ENCODE results near the gene PEX7. TPM values are rescaled to one million over a fixed set of nuclear protein-coding genes. Genes with fewer than 3 reads are reported as not detected.

The PEX7 gene
- total and polyA plus RNA-seq, 2 of the 8 experiments (the other 6 are each of a cell fraction or from before 2014, with no cell fraction given), result 6.4 to 11.0 TPM

- 87% methylated on average over 4 of the region's 4 CpGs; no CpG with 5 or more reads in 1 of the 2 experiments for WGBS, 2 experiments (ENCODE audit: extremely low coverage in 1 of 2, insufficient coverage in 1 of 2, insufficient read length in 1 of 2, insufficient replicate concordance in 2 of 2, low coverage in 1 of 2, low lambda C conversion rate in 2 of 2, missing lambda C conversion rate in 1 of 2)
- CTCF ChIA-PET (ENCODE audit: partially characterized antibody), result interaction anchor here (0.6 to 1.1 kb wide), 4 partner anchors 17 to 221 kb away, joined by 3 read pairs; no protein-coding TSS in a partner anchor
- no peak for TF ChIP-seq RAD21 (IDR thresholded peaks at IDR 0.05 in 1 of 2, conservative IDR thresholded peaks at IDR 0.05 in 1 of 2; ENCODE audit: low read depth in 2 of 2, low read length in 2 of 2)
- TF ChIP-seq KDM4A (IDR thresholded peaks at IDR 0.05; ENCODE audit: low read depth, low read length, severe bottlenecking), result no peak
- no peak for TF ChIP-seq ATF3 (IDR thresholded peaks at IDR 0.05; ENCODE audit: insufficient read depth, low read depth, low read length)
- no peak for TF ChIP-seq SIX5 (IDR thresholded peaks at IDR 0.05; ENCODE audit: low read depth, low read length)
These were observed 67.9 kb downstream of the PEX7 start for GRCh38 chr6:136890194-136890839.

More at GRCh38 chr6:136890194-136890839, 67.9 kb downstream of the PEX7 start:
- no peak for FAIRE-seq
- Histone ChIP-seq H2BK12ac (ENCODE audit: low read depth, low read length) (no peak overlapping the region), H3K79me2 (ENCODE audit: control insufficient read depth in 1 of 2, insufficient read depth in 2 of 2, low read length in 2 of 2) (no peaks in the 10 kb centered on the region), H4K8ac (ENCODE audit: extremely low read depth, insufficient read depth, low read length) (no peak overlapping the region), H2BK15ac (ENCODE audit: low read length) (no peak overlapping the region), H3K4me1 (replicated peaks in 1 of 4; ENCODE audit: control insufficient read depth in 3 of 4, insufficient read depth in 4 of 4, low read length in 3 of 4) (no peaks in the 10 kb centered on the region), H4K5ac (ENCODE audit: insufficient read length, low read depth, low read length) (no peak overlapping the region), H3K4me3 (ENCODE audit: extremely low read depth in 1 of 4, insufficient read depth in 2 of 4, low read depth in 3 of 4, low read length in 4 of 4) (no peak overlapping the region), H2AK5ac (ENCODE audit: low read depth, low read length) (no peak overlapping the region), H2BK5ac (ENCODE audit: low read depth, low read length) (no peak overlapping the region), H3K18ac (ENCODE audit: extremely low read depth, low read length) (no peak overlapping the region), H4K20me1 (replicated peaks in 1 of 2; ENCODE audit: control insufficient read depth in 1 of 2, insufficient read depth in 2 of 2, low read length in 2 of 2) (no peaks in the 10 kb centered on the region), H2BK20ac (ENCODE audit: low read length) (no peak overlapping the region), H3K9me3 (ENCODE audit: insufficient read depth in 2 of 2, low read depth in 1 of 2, low read length in 1 of 2) (no peaks in the 10 kb centered on the region), H3K27me3 (replicated peaks in 1 of 4; ENCODE audit: control insufficient read depth in 3 of 4, extremely low read depth in 1 of 4, insufficient read depth in 3 of 4, low read length in 3 of 4) (peaks cover 0 to 1% (median 0%) of the 10 kb centered on the region in 4 experiments; a peak in 1 of 7 replicates), H3K27ac (ENCODE audit: low read depth, low read length) (no peak overlapping the region), H3K36me3 (ENCODE audit: control insufficient read depth in 2 of 4, insufficient read depth in 4 of 4, low read length in 3 of 4) (no peaks in the 10 kb centered on the region), H3K14ac (ENCODE audit: insufficient read length) (no peak overlapping the region), H3K23ac (ENCODE audit: insufficient read length) (no peak overlapping the region), H3K9ac (replicated peaks in 1 of 4; ENCODE audit: extremely low read depth in 1 of 4, low read depth in 3 of 4, low read length in 3 of 4) (no peak overlapping the region), H3K79me1 (ENCODE audit: low read depth, low read length) (no peaks in the 10 kb centered on the region; the same call in 1 of the 2 replicates), H2AFZ (ENCODE audit: low read length) (no peak overlapping the region), H2BK120ac (replicated peaks; ENCODE audit: low read depth, low read length) (no peak overlapping the region), H4K91ac (replicated peaks; ENCODE audit: insufficient read length, low read length) (no peak overlapping the region), H3K56ac (replicated peaks; ENCODE audit: insufficient read length, low read depth, low read length) (no peak overlapping the region), H3K4me2 (ENCODE audit: insufficient read depth in 1 of 2, low read depth in 2 of 2, low read length in 2 of 2) (no peak overlapping the region), H3K4ac (replicated peaks; ENCODE audit: insufficient read length, low read depth, low read length) (no peak overlapping the region), H3K23me2 (ENCODE audit: low read depth, low read length) (no peaks in the 10 kb centered on the region)
- POLR2A ChIA-PET (ENCODE audit: partially characterized antibody), result no interaction called here
- DNase-seq (ENCODE audit: low read depth in 1 of 2, low spot score in 2 of 2), result no peak

Data from H1 (cell line).